Ecto neural progenitor cell (in vitro differentiated cells): Measurements from ENCODE around the gene ZNF500.

ENCODE experiments used
- DNase-seq: peaks from one replicate; pipeline ENCODE4 v3.0.0-alpha.2; 2018; ENCODE audit warnings: low spot score

Gene ZNF500

GRCh38 chr16:4766875-4767628 lies at the start of gene ZNF500:
Gene ZNF500, minus strand, starts transcription at chr16:4767162. Its CDS starts 1,184 bp downstream, at chr16:4765978.
- DNase-seq, result peak; percentile 99

DNA sequence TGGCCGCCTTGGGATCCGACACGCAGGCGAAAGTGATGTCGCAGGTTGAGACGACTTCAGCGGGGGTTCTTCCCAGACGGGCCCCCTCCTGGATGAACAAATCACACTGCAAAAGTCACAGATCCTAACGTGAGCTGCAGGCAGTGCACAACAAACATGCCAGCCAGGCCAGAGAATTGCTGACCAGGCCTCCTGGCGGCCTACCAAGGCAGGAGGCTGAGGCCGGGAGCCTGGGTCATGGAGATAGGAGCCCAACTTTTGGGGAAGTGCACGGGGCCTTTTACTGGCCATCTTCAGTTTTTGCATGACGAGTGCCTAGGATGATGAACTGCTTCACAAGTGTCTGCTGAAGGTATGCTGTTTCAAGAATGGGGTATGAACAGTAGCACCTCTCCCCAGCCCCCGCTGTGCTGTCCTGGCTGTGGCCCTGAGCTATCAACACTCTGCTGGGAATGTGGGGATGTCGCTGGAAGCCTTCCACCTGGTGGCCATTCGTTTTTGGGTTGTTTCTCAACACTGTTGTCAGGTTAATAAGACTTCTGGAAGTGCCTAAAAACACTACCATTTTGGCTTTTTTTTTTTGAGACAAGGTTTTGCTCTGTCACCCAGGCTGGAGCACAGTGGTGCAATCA lies 47.7 kb upstream of the ZNF500 start:
- no peak for DNase-seq

DNA sequence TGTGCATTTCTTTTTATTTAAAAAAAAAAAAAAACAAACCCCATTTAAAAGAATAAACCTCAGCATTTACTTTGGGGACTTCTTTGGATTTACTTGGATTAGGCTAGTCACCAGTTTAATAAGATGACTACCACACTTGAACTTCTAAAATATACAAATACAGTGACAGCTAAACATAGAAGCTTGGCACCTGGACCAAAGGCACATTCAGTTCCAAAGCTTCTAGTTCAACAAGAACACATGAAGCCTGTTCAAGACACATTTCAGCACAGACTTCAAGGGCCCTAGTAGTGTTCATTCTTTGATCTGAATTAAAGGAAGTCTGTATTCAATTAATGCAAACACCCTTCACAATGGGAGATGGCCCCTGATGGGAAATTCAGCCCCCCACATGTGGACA lies 47.1 kb upstream of the ZNF500 start:
- DNase-seq, result no peak

GRCh38 chr16:4813251-4814003 lies 46.5 kb upstream of the ZNF500 start:
- no peak for DNase-seq

DNA sequence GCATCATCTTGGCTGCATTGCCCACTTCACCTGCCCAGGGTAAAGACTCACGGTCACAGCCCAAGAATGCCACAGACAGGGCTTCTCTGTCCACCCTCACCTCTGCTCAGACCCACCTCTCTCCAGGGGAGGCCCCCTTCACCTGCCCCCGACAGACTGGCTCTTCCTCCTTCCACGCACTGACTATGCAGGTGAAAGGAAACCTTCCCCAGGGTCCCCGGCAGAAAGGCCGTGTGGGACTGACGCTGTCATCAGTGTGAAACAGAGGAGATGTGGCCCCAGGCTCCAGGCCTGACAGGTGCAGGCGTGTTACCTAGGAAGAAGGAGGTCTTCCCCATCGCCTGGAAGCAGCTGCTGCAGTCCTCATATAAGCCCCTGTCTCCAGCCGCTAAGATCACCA lies 44.8 kb upstream of the ZNF500 start:
- DNase-seq, result no peak

DNA sequence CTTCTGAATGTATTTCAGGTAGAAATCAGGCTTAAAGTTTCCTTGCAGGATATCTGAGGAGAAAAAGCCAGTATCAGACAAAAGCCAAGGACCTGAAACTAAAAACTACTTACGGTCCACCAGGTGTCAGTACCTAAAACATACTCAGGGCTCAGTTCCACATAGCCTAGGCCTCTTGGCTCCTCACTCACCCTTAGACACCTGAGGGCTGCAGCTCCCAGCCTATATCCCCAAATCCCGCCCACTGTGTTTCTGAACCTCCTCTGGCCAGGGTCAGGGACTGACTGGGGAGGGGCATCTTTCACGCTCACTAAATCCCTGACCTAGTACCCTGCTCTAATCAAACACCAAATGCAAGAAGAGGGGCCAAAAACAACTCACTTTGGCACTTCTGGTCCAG lies 44.3 kb upstream of the ZNF500 start:
- DNase-seq, result no peak

DNA sequence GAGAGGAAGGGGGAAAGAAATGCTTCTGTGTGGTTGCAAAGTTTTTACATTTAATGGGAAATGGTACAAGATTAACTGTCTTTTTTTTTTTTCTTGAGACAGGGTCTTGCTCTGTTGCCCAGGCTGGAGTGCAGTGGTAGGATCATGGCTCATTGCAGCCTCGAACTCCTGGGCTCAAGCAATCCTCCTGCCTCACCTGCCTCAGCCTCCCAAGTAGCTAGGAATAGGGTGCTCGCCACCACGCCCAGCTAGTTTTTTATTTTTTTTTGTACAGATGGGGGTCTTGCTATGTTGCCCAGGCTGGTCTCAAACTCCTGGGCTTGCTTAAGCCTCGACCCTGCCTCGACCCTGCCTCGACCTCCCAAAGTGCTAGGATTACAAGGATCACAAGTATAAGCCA lies 39.3 kb upstream of the ZNF500 start:
- no peak for DNase-seq

DNA sequence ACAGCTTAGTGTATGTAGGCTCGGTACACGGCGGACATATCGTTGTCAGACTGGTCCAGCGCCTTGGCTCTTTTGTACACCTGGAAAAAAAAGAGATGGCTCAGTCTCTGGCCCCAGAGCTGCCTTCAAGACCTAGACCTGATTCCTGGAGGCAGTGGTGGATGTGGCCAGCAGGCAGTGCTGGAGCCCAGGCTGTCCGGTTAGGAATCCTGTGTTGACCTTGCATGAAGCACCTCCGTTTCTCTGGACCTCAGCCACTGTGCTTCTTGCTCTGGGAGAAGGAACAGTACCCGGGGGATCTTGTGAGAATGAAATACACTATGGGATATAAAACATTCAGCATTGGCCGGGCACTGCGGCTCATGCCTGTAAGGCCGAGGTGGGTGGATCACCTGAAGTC lies 38.3 kb upstream of the ZNF500 start:
- DNase-seq, result no peak

GRCh38 chr16:4803898-4804762 lies 37.2 kb upstream of the ZNF500 start:
- DNase-seq, result no peak

DNA sequence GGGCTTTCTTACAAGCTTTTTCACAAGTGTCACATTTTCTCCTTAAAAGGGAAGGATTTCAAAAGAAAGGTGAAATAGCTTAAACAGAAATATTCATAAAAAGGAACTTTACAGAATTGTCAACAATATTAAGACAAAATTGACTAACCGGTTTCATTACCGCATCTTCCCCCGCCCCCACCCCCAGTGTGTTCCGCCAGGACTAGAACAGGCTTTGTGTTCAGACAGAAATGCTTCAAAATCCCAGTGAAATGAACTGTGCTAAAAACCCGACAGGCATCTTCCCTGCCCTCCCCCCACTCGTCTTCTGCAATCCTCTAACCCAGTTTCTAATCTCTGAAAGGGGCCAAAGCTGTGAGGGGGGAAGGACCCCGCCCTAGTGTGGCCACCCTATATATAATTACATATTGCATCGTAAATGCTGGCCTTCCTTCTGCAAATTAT lies 36.5 kb upstream of the ZNF500 start:
- no peak for DNase-seq

DNA sequence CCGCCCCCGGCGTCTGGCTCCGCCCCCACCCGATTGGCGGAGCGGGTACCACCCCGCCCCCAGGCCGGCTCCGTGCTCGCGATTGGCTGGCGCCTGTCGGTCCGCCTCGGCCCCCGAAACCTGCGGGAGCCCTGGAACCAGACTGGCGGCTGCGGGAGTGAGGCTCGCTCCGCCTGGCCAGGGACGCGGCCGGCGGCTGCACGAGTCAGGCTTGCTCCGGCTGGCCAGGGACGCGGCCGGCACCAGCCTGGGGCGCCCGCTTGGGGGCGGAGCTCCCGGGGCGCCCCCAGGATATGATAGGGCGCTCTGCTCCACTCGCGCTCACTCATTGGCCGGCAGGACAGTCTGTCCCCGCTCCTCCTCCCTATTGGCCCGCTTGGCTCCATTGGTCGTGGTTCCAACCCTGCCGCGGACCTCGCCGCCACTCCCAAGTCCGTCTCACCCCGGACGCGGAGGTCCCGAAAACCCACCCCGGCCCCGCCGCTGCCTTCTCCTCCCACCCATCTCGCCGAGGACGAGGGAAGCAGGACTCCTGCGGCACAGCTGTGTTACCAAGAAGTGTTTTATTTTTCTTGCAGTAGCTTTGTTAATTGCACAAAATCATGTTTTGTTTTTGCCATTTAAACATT lies 35.8 kb upstream of the ZNF500 start:
- DNase-seq, result peak; percentile 95

- peak; percentile 88 for DNase-seq
Observed at GRCh38 chr16:4801962-4802658, 35.1 kb upstream of the ZNF500 start, which contains the start of gene ROGDI. Gene ROGDI, minus strand, starts transcription at chr16:4802633. Its CDS starts 62 bp downstream, at chr16:4802571.

DNA sequence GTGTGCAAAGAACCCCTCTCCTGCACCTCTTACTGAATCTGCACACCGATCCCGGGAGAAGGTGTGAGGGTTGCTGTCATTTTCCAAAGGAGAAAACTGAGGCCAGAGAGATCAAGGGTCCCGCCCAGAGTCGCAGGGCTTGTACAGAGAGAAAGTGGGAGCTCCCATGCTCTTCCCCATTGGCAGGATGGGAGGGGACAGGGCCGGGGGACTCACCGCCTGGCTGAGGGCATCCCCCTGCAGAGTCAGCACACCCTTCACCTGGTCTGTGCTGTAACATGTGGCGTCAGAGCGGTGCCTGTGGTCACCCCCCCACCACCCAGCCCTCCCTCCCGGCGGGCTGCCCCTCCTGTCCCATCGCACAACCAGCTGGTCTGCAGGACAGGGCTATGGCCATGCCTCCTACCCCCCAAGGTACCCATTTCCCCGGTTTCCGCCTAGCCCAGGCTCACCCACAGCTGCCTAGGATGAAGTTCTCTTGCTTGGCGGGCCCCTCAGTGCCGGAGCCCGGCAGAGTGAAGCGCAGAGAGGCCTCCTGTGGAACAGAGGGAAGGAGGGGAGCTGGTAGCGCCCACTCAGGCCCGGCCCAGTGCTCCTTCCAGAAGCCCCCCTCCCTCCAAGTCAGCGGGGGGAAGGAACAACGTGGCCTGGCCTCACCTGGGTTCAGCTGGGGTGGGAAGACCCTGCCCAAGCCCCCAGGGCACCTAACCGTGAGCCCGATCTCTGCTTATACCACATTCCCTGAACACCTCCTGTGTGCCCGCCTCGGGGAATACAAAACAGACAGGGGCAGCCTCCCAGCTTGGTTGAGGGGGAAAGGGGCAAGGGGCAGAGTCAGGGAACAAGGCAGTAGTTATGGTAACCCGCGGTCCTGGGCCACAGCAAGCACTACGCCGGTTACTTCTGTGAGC lies 34.3 kb upstream of the ZNF500 start:
- no peak for DNase-seq

- DNase-seq, result no peak
Observed at GRCh38 chr16:4800290-4801041, 33.5 kb upstream of the ZNF500 start.

- no peak for DNase-seq
Observed at GRCh38 chr16:4799171-4799855, 32.4 kb upstream of the ZNF500 start.

DNA sequence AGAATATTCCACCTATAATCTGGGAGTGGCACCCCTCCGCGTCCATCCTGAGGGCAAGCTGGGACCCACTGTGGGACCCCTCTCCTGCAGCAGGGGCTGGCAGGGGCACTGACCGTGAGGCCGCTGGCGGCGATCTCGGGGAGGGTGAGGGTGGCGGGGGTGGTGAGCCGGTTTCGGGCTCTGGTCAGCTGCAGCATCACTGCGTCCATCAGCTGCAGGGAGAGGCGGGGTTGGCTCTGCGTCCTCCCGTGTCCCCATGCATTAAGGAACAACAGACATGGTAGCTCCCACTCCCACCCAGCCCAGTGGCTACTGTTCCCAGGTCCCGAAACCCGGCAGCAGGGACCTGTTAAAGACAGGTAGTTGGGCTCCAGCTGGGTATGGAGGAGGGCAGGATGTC lies 31.5 kb upstream of the ZNF500 start:
- no peak for DNase-seq

DNA sequence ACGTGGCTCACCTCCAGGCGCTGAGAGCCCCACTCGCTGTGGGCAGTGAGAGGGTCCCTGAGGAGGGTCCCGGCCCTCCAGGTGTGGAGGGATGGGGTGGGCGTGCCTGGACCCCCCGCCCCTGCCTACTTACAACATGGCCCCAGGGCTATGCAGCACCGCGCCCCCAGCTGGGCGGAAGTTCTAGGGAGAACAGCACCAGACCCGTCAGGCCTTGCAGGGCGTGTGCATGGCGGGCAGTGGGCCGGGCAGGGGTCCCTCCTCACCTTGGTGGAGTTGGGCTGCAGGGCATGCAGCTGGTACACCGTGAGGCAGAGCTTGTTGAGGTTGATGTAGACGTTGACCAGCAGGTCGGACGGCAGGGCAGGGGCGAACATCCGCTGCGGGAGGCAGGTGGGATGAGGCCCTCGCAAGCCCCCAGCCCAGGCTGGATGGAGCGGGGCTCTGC lies 30.9 kb upstream of the ZNF500 start:
- DNase-seq, result no peak
